Prostate gland (tissue), 2 donors: ENCODE results near the gene NUDT17. TPM values are rescaled to one million over a fixed set of nuclear protein-coding genes. Genes with fewer than 3 reads are reported as not detected.

Source experiments
- DNase-seq: peaks from one replicate; pipeline ENCODE4 v3.0.0-alpha.2; 2019; ENCODE audit warnings: low spot score
- H3K27ac ChIP-seq, 2 donors: fragments of 200-600 bp; sonication (generic); 2 replicates each; pipeline ENCODE4 v1.5.1; 2017 to 2019
- H3K27me3 ChIP-seq: fragments of 200-600 bp; sonication (generic); replicated peaks from 2 replicates; pipeline ENCODE4 v1.5.1; 2019; ENCODE audit not compliant: insufficient read depth
- H3K36me3 ChIP-seq, 2 donors: fragments of 200-600 bp; sonication (generic); 1 replicate in 1 of 2; 2 replicates in 1 of 2; pipeline versions ENCODE4 v1.5.1 to v1.8.1; 2017 to 2019
- H3K4me1 ChIP-seq: fragments of 200-600 bp; sonication (generic); replicated peaks from 2 replicates; pipeline ENCODE4 v1.5.1; 2019
- H3K4me3 ChIP-seq, 2 donors: fragments of 200-600 bp; sonication (generic); 2 replicates each; pipeline ENCODE4 v1.5.1; 2017 to 2019
- H3K9me3 ChIP-seq: fragments of 200-600 bp; sonication (generic); 2 replicates; pipeline ENCODE4 v1.5.1; 2017
- CTCF ChIP-seq, 4 experiments: fragments of 200-600 bp in 2 of 4; fragments of 450-650 bp in 2 of 4; sonication (generic) in 2 of 4; IDR thresholded peaks; 1 replicate in 3 of 4; 2 replicates in 1 of 4; pipeline ENCODE4 v1.5.1; 2016 to 2019; ENCODE audit warnings: antibody characterized with exemption in 4 of 4, mild to moderate bottlenecking in 2 of 4, moderate library complexity in 2 of 4
- POLR2A ChIP-seq: fragments of 450-650 bp; IDR thresholded peaks from one replicate; pipeline ENCODE4 v1.6.1; 2016; ENCODE audit warnings: antibody characterized with exemption, mild to moderate bottlenecking
- POLR2AphosphoS5 ChIP-seq: sonication (generic); formaldehyde crosslinking; IDR thresholded peaks from one replicate; pipeline ENCODE4 v1.6.1; 2017; ENCODE audit warnings: antibody characterized with exemption
- WGBS: methylation state at CpG from one replicate; pipeline ENCODE4 v1.1.5; 2018; 5-methylcytosine and 5-hydroxymethylcytosine counted together
- intact Hi-C: fragments of 100-400 bp; cut with DNase I; formaldehyde crosslinking; loops from one replicate; pipeline ENCODE4 v1.14.2; 2022
- total RNA-seq, 2 donors: library from RNA; depleted of rRNA; stranded (reverse); fragments of >200 nt; gene quantifications; one replicate each; pipeline ENCODE4 v1.1.0, GENCODE V29; 2016

The NUDT17 gene
- total RNA-seq, 2 donors from 2014 or later: 3.5 to 8.6 TPM

- intact Hi-C loops: no loop called here
- Histone ChIP-seq H3K4me3 (no peak overlapping the region), H3K27me3 (no peaks in the 10 kb centered on the region), H3K9me3 (no peaks in the 10 kb centered on the region), H3K36me3 (no peaks in the 10 kb centered on the region), H3K4me1 (no peaks in the 10 kb centered on the region), H3K27ac (no peak overlapping the region)
- WGBS: 83% methylated on average over 7 of the region's 7 CpGs
- no peak for DNase-seq
- TF ChIP-seq POLR2AphosphoS5 (no peak), POLR2A (peak; percentile 16)
Observed at GRCh38 chr1:145877923-145878486, 32.6 kb downstream of the NUDT17 start.

GRCh38 chr1:145878724-145879123, 33.3 kb downstream of the NUDT17 start:
- no peak overlapping the region for H3K27ac ChIP-seq
- WGBS: 85% methylated on average over 2 of the region's 2 CpGs
- H3K36me3 ChIP-seq: no peaks in the 10 kb centered on the region
- no peaks in the 10 kb centered on the region for H3K27me3 ChIP-seq
- H3K4me3 ChIP-seq: no peak overlapping the region
- no peaks in the 10 kb centered on the region for H3K4me1 ChIP-seq
- no peak for DNase-seq
- TF ChIP-seq POLR2AphosphoS5 (no peak), CTCF (IDR thresholded peaks at IDR 0.05) (no peak), POLR2A (no peak)
- intact Hi-C loops: no loop called here
- H3K9me3 ChIP-seq: no peaks in the 10 kb centered on the region

GRCh38 chr1:145879775-145880174, 34.3 kb downstream of the NUDT17 start:
- no peaks in the 10 kb centered on the region for H3K27me3 ChIP-seq
- no peak for TF ChIP-seq POLR2A
- TF ChIP-seq POLR2AphosphoS5: no peak
- TF ChIP-seq CTCF (IDR thresholded peaks at IDR 0.05): no peak
- intact Hi-C loops: no loop called here
- no peak overlapping the region for H3K27ac ChIP-seq
- no peaks in the 10 kb centered on the region for H3K9me3 ChIP-seq
- no peaks in the 10 kb centered on the region for H3K4me1 ChIP-seq
- 27% methylated on average over 5 of the region's 5 CpGs for WGBS
- no peak for DNase-seq
- no peak overlapping the region for H3K4me3 ChIP-seq
- no peaks in the 10 kb centered on the region for H3K36me3 ChIP-seq

- DNase-seq: no peak
- H3K4me3 ChIP-seq: no peak overlapping the region
- H3K9me3 ChIP-seq: no peaks in the 10 kb centered on the region
- WGBS: 88% methylated on average over 1 of the region's 1 CpG
- intact Hi-C loops: no loop called here
- no peaks in the 10 kb centered on the region for H3K4me1 ChIP-seq
- H3K27ac ChIP-seq: no peak overlapping the region
- no peaks in the 10 kb centered on the region for H3K27me3 ChIP-seq
- no peaks in the 10 kb centered on the region for H3K36me3 ChIP-seq
- TF ChIP-seq CTCF (IDR thresholded peaks at IDR 0.05): no peak
- TF ChIP-seq POLR2A: no peak
- no peak for TF ChIP-seq POLR2AphosphoS5
Observed at GRCh38 chr1:145884675-145885074, 39.2 kb downstream of the NUDT17 start.

- peak; percentile 12 for TF ChIP-seq POLR2A
- no peak for TF ChIP-seq CTCF (IDR thresholded peaks at IDR 0.05)
- peak; percentile 40 for TF ChIP-seq POLR2AphosphoS5
- intact Hi-C loops: no loop called here
- 2% methylated on average over 27 of the region's 36 CpGs for WGBS
- Histone ChIP-seq H3K9me3 (no peaks in the 10 kb centered on the region), H3K27ac (peak within 1 kb of the TSS; percentile 38 to 46), H3K36me3 (no peaks in the 10 kb centered on the region), H3K27me3 (no peaks in the 10 kb centered on the region), H3K4me3 (peak within 1 kb of the TSS; percentile 48 to 61), H3K4me1 (peaks cover 4% of the 10 kb centered on the region)
- DNase-seq: peak; percentile 78
Observed at GRCh38 chr1:145885738-145886287, 40.4 kb downstream of the NUDT17 start, which contains the start of gene ANKRD35. Gene ANKRD35 (minus strand): TSS chr1:145885866. CDS start chr1:145885758, 108 bp downstream.
